Measurements from ENCODE around the gene ITIH3.

DNA sequence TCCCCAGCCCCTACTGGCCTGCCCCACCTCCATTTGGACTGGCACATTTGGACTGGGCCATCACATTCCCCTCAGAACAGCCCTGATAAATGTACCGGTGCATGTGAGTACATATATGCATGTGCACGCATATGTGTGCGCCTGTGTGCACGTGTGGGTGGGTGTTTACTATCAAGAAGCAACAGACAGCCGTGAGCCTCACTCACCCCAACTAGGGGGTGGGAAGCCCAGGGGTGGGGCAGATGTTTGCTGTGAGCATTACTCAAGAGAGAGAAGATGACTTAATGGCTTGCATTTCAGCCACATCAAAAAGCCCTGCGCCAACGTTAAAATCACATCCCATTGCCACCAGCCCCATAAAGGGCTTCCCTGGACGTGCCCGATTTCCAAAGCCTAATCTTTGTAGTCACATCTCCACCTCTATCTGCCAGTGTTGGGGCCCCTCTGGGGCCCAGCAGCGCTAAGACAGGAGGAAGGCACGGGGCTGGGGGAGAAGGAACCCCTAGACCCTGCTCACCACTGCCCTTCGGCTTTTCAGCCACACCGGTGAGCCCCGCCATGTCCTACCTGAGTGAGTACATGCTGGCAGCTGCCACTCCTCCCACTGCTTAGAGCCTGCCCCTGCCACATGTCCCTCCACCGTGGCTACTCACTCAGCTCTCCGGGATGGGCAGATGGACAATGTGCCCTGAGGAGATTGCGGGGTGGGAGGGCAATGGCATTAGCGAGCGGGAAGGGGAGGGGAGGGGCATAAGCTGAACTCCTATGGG lies 10.9 kb downstream of the ITIH3 start:
- no peak for TF ChIP-seq SP2 (IDR thresholded peaks at IDR 0.05; ENCODE audit: low read length)
- no peak for TF ChIP-seq SRF (IDR thresholded peaks at IDR 0.05; ENCODE audit: low read depth, low read length)
- TF ChIP-seq POLR2AphosphoS5 (IDR thresholded peaks at IDR 0.05; ENCODE audit: low read depth, low read length): no peak
- TF ChIP-seq POLR2A (IDR thresholded peaks at IDR 0.05; ENCODE audit: control extremely low read depth in 1 of 2, low read depth in 2 of 2, low read length in 2 of 2): no peak
- TF ChIP-seq ASH2L (IDR thresholded peaks at IDR 0.05; ENCODE audit: low read length): no peak
